ENCODE data around the gene UBB. TPM values are rescaled to one million over a fixed set of nuclear protein-coding genes. Genes with fewer than 3 reads are reported as not detected.
A peak's percentile ranks its signal among the peaks of the same experiment; 100 is the strongest.

The UBB gene
- total and polyA plus RNA-seq, 9 of the 15 experiments (the other 6 are each of a cell fraction or from before 2014, with no cell fraction given) = 1,069 to 4,143 (median 1,696) TPM

- TF ChIP-seq L3MBTL2 (IDR thresholded peaks at IDR 0.05) (peak; percentile 60), RBM39 (optimal IDR thresholded peaks at IDR 0.05; ENCODE audit: low read depth, low read length) (no peak), MEF2A (IDR thresholded peaks at IDR 0.05; ENCODE audit: control insufficient read depth, low read depth, low read length) (no peak), TOE1 (IDR thresholded peaks at IDR 0.05; ENCODE audit: borderline replicate concordance) (no peak), TOE1 (CRISPR knock-in tag; IDR thresholded peaks at IDR 0.05; ENCODE audit: borderline replicate concordance, low read depth) (no peak), ZNF766 (CRISPR knock-in tag; conservative IDR thresholded peaks at IDR 0.05) (no peak), NCOA2 (IDR thresholded peaks at IDR 0.05; ENCODE audit: partially characterized antibody in 2 of 2) (no peak), VEZF1 (CRISPR knock-in tag; IDR thresholded peaks at IDR 0.05) (no peak), MTF1 (CRISPR knock-in tag; IDR thresholded peaks at IDR 0.05; ENCODE audit: borderline replicate concordance) (no peak), SIN3B (IDR thresholded peaks at IDR 0.05; ENCODE audit: low read depth) (no peak; the same call in 1 of the 2 replicates), TEAD4 (IDR thresholded peaks at IDR 0.05; ENCODE audit: low read length) (no peak), TEAD4 (CRISPR knock-in tag; IDR thresholded peaks at IDR 0.05; ENCODE audit: borderline replicate concordance) (peak; percentile 62; the same call in 1 of the 2 replicates), TCF15 (CRISPR knock-in tag; IDR thresholded peaks at IDR 0.05) (no peak), ZC3H11A (IDR thresholded peaks at IDR 0.05; ENCODE audit: low read depth, low read length) (no peak)
- TF ChIP-seq, protein P1, sequence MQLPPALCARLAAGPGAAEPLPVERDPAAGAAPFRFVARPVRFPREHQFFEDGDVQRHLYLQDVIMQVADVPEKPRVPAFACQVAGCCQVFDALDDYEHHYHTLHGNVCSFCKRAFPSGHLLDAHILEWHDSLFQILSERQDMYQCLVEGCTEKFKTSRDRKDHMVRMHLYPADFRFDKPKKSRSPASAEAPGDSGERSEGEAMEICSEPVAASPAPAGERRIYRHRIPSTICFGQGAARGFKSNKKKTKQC (CRISPR knock-in tag; IDR thresholded peaks at IDR 0.05) = peak; percentile 21; the same call in 1 of the 2 replicates
- TF ChIP-seq, protein P2, sequence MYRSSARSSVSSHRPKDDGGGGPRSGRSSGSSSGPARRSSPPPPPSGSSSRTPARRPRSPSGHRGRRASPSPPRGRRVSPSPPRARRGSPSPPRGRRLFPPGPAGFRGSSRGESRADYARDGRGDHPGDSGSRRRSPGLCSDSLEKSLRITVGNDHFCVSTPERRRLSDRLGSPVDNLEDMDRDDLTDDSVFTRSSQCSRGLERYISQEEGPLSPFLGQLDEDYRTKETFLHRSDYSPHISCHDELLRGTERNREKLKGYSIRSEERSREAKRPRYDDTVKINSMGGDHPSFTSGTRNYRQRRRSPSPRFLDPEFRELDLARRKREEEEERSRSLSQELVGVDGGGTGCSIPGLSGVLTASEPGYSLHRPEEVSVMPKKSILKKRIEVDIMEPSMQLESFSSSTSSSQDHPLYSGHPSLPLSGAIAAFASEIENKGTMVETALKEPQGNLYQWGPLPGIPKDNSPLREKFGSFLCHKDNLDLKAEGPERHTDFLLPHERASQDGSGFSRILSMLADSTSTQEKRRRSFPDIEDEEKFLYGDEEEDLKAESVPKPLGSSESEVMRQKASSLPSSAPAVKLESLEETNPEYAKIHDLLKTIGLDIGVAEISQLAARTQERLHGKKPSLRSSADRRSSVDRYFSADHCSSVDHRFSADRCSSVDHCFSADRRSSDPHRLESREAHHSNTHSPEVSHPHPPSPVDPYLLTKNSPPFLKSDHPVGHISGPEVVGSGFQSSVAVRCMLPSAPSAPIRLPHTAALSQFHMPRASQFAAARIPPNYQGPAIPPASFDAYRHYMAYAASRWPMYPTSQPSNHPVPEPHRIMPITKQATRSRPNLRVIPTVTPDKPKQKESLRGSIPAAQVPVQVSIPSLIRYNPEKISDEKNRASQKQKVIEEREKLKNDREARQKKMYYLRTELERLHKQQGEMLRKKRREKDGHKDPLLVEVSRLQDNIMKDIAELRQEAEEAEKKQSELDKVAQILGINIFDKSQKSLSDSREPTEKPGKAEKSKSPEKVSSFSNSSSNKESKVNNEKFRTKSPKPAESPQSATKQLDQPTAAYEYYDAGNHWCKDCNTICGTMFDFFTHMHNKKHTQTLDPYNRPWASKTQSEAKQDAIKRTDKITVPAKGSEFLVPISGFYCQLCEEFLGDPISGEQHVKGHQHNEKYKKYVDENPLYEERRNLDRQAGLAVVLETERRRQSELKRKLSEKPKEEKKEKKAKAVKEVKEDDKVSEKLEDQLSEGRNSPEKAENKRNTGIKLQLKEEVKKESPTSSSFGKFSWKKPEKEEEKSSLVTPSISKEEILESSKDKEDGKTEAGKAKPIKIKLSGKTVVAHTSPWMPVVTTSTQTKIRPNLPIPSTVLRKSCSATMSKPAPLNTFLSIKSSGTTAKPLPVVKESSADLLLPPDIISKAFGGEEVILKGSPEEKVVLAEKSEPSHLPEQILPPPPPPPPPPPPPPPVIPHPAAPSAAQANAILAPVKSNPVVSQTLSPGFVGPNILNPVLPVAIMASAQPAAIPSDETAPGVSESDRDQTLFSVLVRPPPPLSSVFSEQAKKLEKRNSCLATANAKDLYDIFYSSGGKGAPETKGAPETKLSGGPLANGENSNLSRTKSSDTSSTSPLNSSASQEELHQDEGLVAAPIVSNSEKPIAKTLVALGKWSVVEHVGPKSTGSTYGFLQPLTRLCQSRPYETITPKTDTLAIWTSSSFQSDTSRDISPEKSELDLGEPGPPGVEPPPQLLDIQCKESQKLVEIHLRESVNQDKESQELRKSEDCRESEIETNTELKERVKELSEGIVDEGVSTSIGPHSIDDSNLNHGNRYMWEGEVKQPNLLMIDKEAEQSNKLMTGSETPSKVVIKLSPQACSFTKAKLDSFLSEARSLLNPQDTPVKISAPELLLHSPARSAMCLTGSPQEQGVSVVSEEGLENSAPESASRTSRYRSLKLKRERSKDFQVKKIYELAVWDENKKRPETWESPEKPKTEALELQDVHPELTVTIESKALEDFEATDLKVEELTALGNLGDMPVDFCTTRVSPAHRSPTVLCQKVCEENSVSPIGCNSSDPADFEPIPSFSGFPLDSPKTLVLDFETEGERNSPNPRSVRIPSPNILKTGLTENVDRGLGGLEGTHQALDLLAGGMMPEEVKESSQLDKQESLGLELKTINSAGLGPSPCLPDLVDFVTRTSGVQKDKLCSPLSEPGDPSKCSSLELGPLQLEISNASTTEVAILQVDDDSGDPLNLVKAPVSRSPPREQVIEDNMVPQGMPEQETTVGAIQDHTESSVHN (IDR thresholded peaks at IDR 0.05; ENCODE audit: borderline replicate concordance in 1 of 2, low read depth in 1 of 2) = no peak
These were observed 28.1 kb upstream of the UBB start (continued) for GRCh38 chr17:16352667-16353316.

All from K562 (cell line).